AG10803 (cell line): Measurements from ENCODE around the gene RGS7.

Experiments
- DNase-seq: peaks from one replicate; pipeline ENCODE4 v3.0.0; 2010; ENCODE audit warnings: low read depth
- H3K4me3 ChIP-seq: 2 replicates; pipeline ENCODE4 v1.5.1; 2011; ENCODE audit warnings: mild to moderate bottlenecking, low read length, control low read depth
- TF ChIP-seq, protein P1 (sequence below): conservative IDR thresholded peaks from 2 replicates; pipeline ENCODE4 v1.5.1; 2011; ENCODE audit warnings: mild to moderate bottlenecking, low read length, control low read depth, inconsistent platforms

The RGS7 gene

GRCh38 chr1:240734001-240734400 is 623.0 kb downstream of the RGS7 start:
- no peak overlapping the region for H3K4me3 ChIP-seq
- TF ChIP-seq, protein P1, sequence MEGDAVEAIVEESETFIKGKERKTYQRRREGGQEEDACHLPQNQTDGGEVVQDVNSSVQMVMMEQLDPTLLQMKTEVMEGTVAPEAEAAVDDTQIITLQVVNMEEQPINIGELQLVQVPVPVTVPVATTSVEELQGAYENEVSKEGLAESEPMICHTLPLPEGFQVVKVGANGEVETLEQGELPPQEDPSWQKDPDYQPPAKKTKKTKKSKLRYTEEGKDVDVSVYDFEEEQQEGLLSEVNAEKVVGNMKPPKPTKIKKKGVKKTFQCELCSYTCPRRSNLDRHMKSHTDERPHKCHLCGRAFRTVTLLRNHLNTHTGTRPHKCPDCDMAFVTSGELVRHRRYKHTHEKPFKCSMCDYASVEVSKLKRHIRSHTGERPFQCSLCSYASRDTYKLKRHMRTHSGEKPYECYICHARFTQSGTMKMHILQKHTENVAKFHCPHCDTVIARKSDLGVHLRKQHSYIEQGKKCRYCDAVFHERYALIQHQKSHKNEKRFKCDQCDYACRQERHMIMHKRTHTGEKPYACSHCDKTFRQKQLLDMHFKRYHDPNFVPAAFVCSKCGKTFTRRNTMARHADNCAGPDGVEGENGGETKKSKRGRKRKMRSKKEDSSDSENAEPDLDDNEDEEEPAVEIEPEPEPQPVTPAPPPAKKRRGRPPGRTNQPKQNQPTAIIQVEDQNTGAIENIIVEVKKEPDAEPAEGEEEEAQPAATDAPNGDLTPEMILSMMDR, result no peak
- DNase-seq, result no peak

GRCh38 chr1:240732390-240732789 is 624.6 kb downstream of the RGS7 start:
- peak; percentile 71 for DNase-seq
- H3K4me3 ChIP-seq, result no peak overlapping the region
- TF ChIP-seq, protein P1, result peak; percentile 77
